Prostate gland (tissue), 2 donors: ENCODE data around the gene CARD9.

Source experiments
- CTCF ChIP-seq, 4 experiments: fragments of 200-600 bp in 2 of 4; fragments of 450-650 bp in 2 of 4; sonication (generic) in 2 of 4; IDR thresholded peaks; 1 replicate in 3 of 4; 2 replicates in 1 of 4; pipeline ENCODE4 v1.5.1; 2016 to 2019; ENCODE audit warnings: antibody characterized with exemption in 4 of 4, mild to moderate bottlenecking in 2 of 4, moderate library complexity in 2 of 4
- POLR2A ChIP-seq: fragments of 450-650 bp; IDR thresholded peaks from one replicate; pipeline ENCODE4 v1.6.1; 2016; ENCODE audit warnings: antibody characterized with exemption, mild to moderate bottlenecking
- POLR2AphosphoS5 ChIP-seq: sonication (generic); formaldehyde crosslinking; IDR thresholded peaks from one replicate; pipeline ENCODE4 v1.6.1; 2017; ENCODE audit warnings: antibody characterized with exemption

- TF ChIP-seq CTCF (IDR thresholded peaks at IDR 0.05) (no peak), POLR2AphosphoS5 (no peak), POLR2A (no peak)
Observed at GRCh38 chr9:136421791-136422190, 48.3 kb upstream of the CARD9 start.
